Duodenal mucosa (tissue), 2 donors: Measurements from ENCODE around the gene TRMT44.

Source experiments
- H3K27ac ChIP-seq: one replicate; pipeline ENCODE4 v1.7.0; 2013; ENCODE audit warnings: low read depth, low read length
- H3K27me3 ChIP-seq, 2 donors: one replicate each; pipeline ENCODE4 v1.7.0; 2013; ENCODE audit warnings: low read length in 2 of 2, control low read depth in 1 of 2; ENCODE audit not compliant: insufficient read depth in 2 of 2, control insufficient read depth in 1 of 2
- H3K36me3 ChIP-seq, 2 donors: one replicate each; pipeline ENCODE4 v1.7.0; 2013; ENCODE audit warnings: low read length in 2 of 2, control low read depth in 1 of 2; ENCODE audit not compliant: insufficient read depth in 2 of 2, control insufficient read depth in 1 of 2
- H3K4me1 ChIP-seq, 2 donors: one replicate each; pipeline ENCODE4 v1.7.0; 2013; ENCODE audit warnings: low read length in 2 of 2, control low read depth in 1 of 2; ENCODE audit not compliant: insufficient read depth in 2 of 2, control insufficient read depth in 1 of 2
- H3K4me3 ChIP-seq, 2 donors: one replicate each; pipeline ENCODE4 v1.7.0; 2013; ENCODE audit warnings: low read length in 2 of 2, low read depth in 1 of 2
- H3K9ac ChIP-seq, 2 donors: one replicate each; pipeline ENCODE4 v1.7.0; 2013; ENCODE audit warnings: low read length in 2 of 2, low read depth in 1 of 2
- H3K9me3 ChIP-seq, 2 donors: one replicate each; pipeline ENCODE4 v1.7.0; 2013; ENCODE audit warnings: low read length in 2 of 2, control low read depth in 1 of 2; ENCODE audit not compliant: control insufficient read depth in 1 of 2

The TRMT44 gene

GRCh38 chr4:8398347-8398746, 42.2 kb upstream of the TRMT44 start:
- H3K27ac ChIP-seq = no peak overlapping the region
- H3K4me1 ChIP-seq = peaks cover 0 to 3% of the 10 kb centered on the region in 2 donors
- H3K27me3 ChIP-seq = no peaks in the 10 kb centered on the region
- H3K9ac ChIP-seq = no peak overlapping the region
- no peaks in the 10 kb centered on the region for H3K9me3 ChIP-seq
- no peak overlapping the region for H3K4me3 ChIP-seq
- peaks cover 7 to 41% of the 10 kb centered on the region in 2 donors for H3K36me3 ChIP-seq

GRCh38 chr4:8399298-8399697, 41.3 kb upstream of the TRMT44 start:
- Histone ChIP-seq H3K4me3 (no peak overlapping the region), H3K9ac (no peak overlapping the region), H3K9me3 (no peaks in the 10 kb centered on the region), H3K4me1 (peaks cover 0 to 3% of the 10 kb centered on the region in 2 donors), H3K27ac (no peak overlapping the region), H3K27me3 (no peaks in the 10 kb centered on the region), H3K36me3 (peaks cover 7 to 37% of the 10 kb centered on the region in 2 donors)

- H3K4me3 ChIP-seq = no peak overlapping the region
- H3K36me3 ChIP-seq = peaks cover 12 to 41% of the 10 kb centered on the region in 2 donors
- H3K4me1 ChIP-seq = no peaks in the 10 kb centered on the region
- no peak overlapping the region for H3K27ac ChIP-seq
- no peak overlapping the region for H3K9ac ChIP-seq
- H3K9me3 ChIP-seq = no peaks in the 10 kb centered on the region
- no peaks in the 10 kb centered on the region for H3K27me3 ChIP-seq
Observed at GRCh38 chr4:8400632-8401325, 39.8 kb upstream of the TRMT44 start.

- Histone ChIP-seq H3K4me3 (no peak overlapping the region), H3K9ac (no peak overlapping the region), H3K4me1 (no peaks in the 10 kb centered on the region), H3K9me3 (no peaks in the 10 kb centered on the region), H3K27ac (no peak overlapping the region), H3K36me3 (peaks cover 13 to 37% of the 10 kb centered on the region in 2 donors), H3K27me3 (no peaks in the 10 kb centered on the region)
Observed at GRCh38 chr4:8401665-8402064, 38.9 kb upstream of the TRMT44 start.

GRCh38 chr4:8402181-8402597, 38.4 kb upstream of the TRMT44 start:
- Histone ChIP-seq H3K4me3 (no peak overlapping the region), H3K36me3 (peaks cover 13 to 32% of the 10 kb centered on the region in 2 donors), H3K27me3 (no peaks in the 10 kb centered on the region), H3K4me1 (no peaks in the 10 kb centered on the region), H3K9ac (no peak overlapping the region), H3K9me3 (no peaks in the 10 kb centered on the region), H3K27ac (no peak overlapping the region)

GRCh38 chr4:8402640-8403039, 37.9 kb upstream of the TRMT44 start:
- no peak overlapping the region for H3K9ac ChIP-seq

GRCh38 chr4:8403173-8403753, 37.3 kb upstream of the TRMT44 start:
- H3K27me3 ChIP-seq = no peaks in the 10 kb centered on the region
- no peaks in the 10 kb centered on the region for H3K9me3 ChIP-seq
- no peaks in the 10 kb centered on the region for H3K4me1 ChIP-seq
- no peak overlapping the region for H3K9ac ChIP-seq
- H3K4me3 ChIP-seq = no peak overlapping the region
- H3K36me3 ChIP-seq = peaks cover 19 to 35% of the 10 kb centered on the region in 2 donors
- no peak overlapping the region for H3K27ac ChIP-seq

More at GRCh38 chr4:8402640-8403039, 37.9 kb upstream of the TRMT44 start:
- H3K36me3 ChIP-seq = peaks cover 16 to 32% of the 10 kb centered on the region in 2 donors
- no peaks in the 10 kb centered on the region for H3K4me1 ChIP-seq
- no peak overlapping the region for H3K4me3 ChIP-seq
- H3K27ac ChIP-seq = no peak overlapping the region
- no peaks in the 10 kb centered on the region for H3K27me3 ChIP-seq
- no peaks in the 10 kb centered on the region for H3K9me3 ChIP-seq

GRCh38 chr4:8403976-8404375, 36.6 kb upstream of the TRMT44 start:
- no peaks in the 10 kb centered on the region for H3K27me3 ChIP-seq
- H3K9ac ChIP-seq = no peak overlapping the region
- peaks cover 16 to 32% of the 10 kb centered on the region in 2 donors for H3K36me3 ChIP-seq
- no peaks in the 10 kb centered on the region for H3K4me1 ChIP-seq
- H3K9me3 ChIP-seq = no peaks in the 10 kb centered on the region
- no peak overlapping the region for H3K27ac ChIP-seq
- no peak overlapping the region for H3K4me3 ChIP-seq

GRCh38 chr4:8404791-8405515, 35.6 kb upstream of the TRMT44 start:
- H3K27me3 ChIP-seq = no peaks in the 10 kb centered on the region
- no peak overlapping the region for H3K4me3 ChIP-seq
- H3K36me3 ChIP-seq = peaks cover 16 to 30% of the 10 kb centered on the region in 2 donors
- no peaks in the 10 kb centered on the region for H3K9me3 ChIP-seq
- H3K9ac ChIP-seq = no peak overlapping the region
- no peak overlapping the region for H3K27ac ChIP-seq
- H3K4me1 ChIP-seq = peaks cover 0 to 6% of the 10 kb centered on the region in 2 donors

- Histone ChIP-seq H3K27ac (no peak overlapping the region), H3K36me3 (peaks cover 19 to 30% of the 10 kb centered on the region in 2 donors), H3K4me3 (no peak overlapping the region), H3K9ac (no peak overlapping the region), H3K9me3 (no peaks in the 10 kb centered on the region), H3K4me1 (peaks cover 0 to 6% of the 10 kb centered on the region in 2 donors), H3K27me3 (no peaks in the 10 kb centered on the region)
Observed at GRCh38 chr4:8405516-8405875, 35.1 kb upstream of the TRMT44 start.
